ENCODE measurements around the gene GTPBP1. TPM values are rescaled to one million over a fixed set of nuclear protein-coding genes. Genes with fewer than 3 reads are reported as not detected.

Gene GTPBP1
- total and polyA plus RNA-seq, 2 donors (not counting 3 experiments of a cell fraction or from before 2014, with no cell fraction given), result 29.8 to 50.3 TPM

DNA sequence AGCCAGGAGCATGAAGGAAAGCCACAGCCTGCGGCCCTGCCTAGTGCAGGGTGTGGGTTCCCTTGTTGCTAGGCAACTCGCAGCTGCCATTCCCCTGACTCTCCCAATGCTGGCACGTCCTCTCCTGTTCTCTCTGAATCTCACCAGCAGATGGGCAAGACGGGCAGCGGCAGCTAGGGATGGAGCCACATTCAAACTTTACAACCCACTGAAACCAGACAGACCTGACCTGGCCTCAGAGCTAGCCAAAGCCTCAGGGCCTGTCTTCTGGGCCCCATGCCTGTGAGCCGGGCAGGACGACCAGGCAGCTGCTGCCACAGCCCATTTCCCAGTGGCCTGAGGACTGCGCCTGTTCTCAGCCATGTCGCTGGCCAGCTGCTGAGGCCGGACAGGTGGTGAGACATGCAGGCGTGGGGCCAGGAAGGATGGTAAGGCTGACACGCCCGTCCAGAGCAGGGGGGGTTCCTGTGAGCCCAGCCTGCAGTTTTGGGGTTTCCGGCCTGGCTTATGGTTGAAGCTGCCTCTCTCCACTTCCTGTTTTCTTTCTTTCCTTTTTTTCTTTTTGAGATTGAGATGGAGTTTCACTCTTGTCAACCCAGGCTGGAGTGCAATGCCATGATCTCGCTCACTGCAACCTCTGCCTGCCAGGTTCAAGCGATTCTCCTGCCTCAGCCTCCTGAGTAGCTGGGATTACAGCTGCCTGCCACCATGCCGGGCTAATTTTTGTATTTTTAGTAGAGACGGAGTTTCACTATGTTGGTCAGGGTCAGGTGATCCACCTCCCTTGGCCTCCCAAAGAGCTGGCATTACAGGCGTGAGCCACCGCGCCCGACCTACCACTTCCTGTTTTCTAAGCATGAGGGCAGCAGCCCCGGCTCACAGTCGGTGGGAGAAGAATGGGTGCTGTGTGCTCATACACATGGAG is 45.9 kb downstream of the GTPBP1 start:
- Histone ChIP-seq H3K9me3 (replicated peaks; ENCODE audit: control insufficient read depth, insufficient read depth, low read length) (no peaks in the 10 kb centered on the region), H2AFZ (ENCODE audit: low read depth, low read length) (no peak overlapping the region), H3K9ac (replicated peaks; ENCODE audit: extremely low read depth, insufficient read depth, low read length) (no peak overlapping the region), H3K27ac (ENCODE audit: insufficient read depth, low read depth, low read length) (no peak overlapping the region), H3K4me2 (ENCODE audit: insufficient read depth, low read length) (no peak overlapping the region), H3K27me3 (ENCODE audit: control insufficient read depth in 2 of 2, insufficient read depth in 2 of 2, low read length in 2 of 2) (no peaks in the 10 kb centered on the region), H3K4me1 (ENCODE audit: control insufficient read depth, extremely low read depth, insufficient read depth, low read length) (peaks cover 17% of the 10 kb centered on the region), H3K36me3 (ENCODE audit: control insufficient read depth in 2 of 2, extremely low read depth in 1 of 2, insufficient read depth in 2 of 2, low read length in 2 of 2) (peaks cover 10 to 35% of the 10 kb centered on the region in 2 experiments), H3K79me2 (ENCODE audit: control insufficient read depth, insufficient read depth, low read length) (peaks cover 14% of the 10 kb centered on the region), H3K9me1 (replicated peaks; ENCODE audit: control insufficient read depth, extremely low read depth, insufficient read depth, low read length) (no peaks in the 10 kb centered on the region), H4K20me1 (replicated peaks; ENCODE audit: control insufficient read depth, extremely low read depth, insufficient read depth, low read length) (no peaks in the 10 kb centered on the region), H3K4me3 (replicated peaks in 1 of 3; ENCODE audit: insufficient read depth in 1 of 3, low read depth in 1 of 3, low read length in 3 of 3) (no peak overlapping the region)
- TF ChIP-seq POLR2AphosphoS5 (IDR thresholded peaks at IDR 0.05; ENCODE audit: insufficient read depth, low read depth, low read length) (no peak), GATA2 (IDR thresholded peaks at IDR 0.05; ENCODE audit: insufficient read depth, insufficient read length, low read depth, low read length) (no peak), EZH2 (IDR thresholded peaks at IDR 0.05; ENCODE audit: borderline replicate concordance, low read depth, low read length, severe bottlenecking) (no peak), POLR2A (IDR thresholded peaks at IDR 0.05; ENCODE audit: low read depth, low read length) (no peak), JUN (IDR thresholded peaks at IDR 0.05; ENCODE audit: borderline replicate concordance, insufficient read depth, insufficient read length, low read depth) (no peak), MYC (IDR thresholded peaks at IDR 0.05; ENCODE audit: low read depth, low read length) (no peak), FOS (IDR thresholded peaks at IDR 0.05; ENCODE audit: borderline replicate concordance, insufficient read depth, low read length) (no peak)
- TF ChIP-seq, protein P1, sequence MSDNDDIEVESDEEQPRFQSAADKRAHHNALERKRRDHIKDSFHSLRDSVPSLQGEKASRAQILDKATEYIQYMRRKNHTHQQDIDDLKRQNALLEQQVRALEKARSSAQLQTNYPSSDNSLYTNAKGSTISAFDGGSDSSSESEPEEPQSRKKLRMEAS (IDR thresholded peaks at IDR 0.05; ENCODE audit: insufficient read depth, insufficient read length), result no peak
- TF ChIP-seq, protein P2, sequence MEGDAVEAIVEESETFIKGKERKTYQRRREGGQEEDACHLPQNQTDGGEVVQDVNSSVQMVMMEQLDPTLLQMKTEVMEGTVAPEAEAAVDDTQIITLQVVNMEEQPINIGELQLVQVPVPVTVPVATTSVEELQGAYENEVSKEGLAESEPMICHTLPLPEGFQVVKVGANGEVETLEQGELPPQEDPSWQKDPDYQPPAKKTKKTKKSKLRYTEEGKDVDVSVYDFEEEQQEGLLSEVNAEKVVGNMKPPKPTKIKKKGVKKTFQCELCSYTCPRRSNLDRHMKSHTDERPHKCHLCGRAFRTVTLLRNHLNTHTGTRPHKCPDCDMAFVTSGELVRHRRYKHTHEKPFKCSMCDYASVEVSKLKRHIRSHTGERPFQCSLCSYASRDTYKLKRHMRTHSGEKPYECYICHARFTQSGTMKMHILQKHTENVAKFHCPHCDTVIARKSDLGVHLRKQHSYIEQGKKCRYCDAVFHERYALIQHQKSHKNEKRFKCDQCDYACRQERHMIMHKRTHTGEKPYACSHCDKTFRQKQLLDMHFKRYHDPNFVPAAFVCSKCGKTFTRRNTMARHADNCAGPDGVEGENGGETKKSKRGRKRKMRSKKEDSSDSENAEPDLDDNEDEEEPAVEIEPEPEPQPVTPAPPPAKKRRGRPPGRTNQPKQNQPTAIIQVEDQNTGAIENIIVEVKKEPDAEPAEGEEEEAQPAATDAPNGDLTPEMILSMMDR (IDR thresholded peaks at IDR 0.05; ENCODE audit: extremely low read depth in 1 of 2, insufficient read depth in 1 of 2, low read depth in 1 of 2, low read length in 2 of 2), result no peak
- no peak for FAIRE-seq
- CTCF ChIA-PET, result interaction anchor here (1.3 kb wide), 1 partner anchor 14 kb away, joined by 5 read pairs; no protein-coding TSS in a partner anchor
- intact Hi-C loops (cut with micrococcal nuclease) (no loop called here), dilution Hi-C loops (cut with MboI; ENCODE audit: extremely low pct_ligation_motif_present, low sequenced_read_pairs) (no loop called here)
- no TSS peak for BruUV-seq (replicated peaks)
- no peak for DNase-seq (ENCODE audit: low read depth, low spot score)
- POLR2A ChIA-PET, result no interaction called here
